Keratinocyte (primary cell): Measurements from ENCODE around the gene ERG. TPM values are rescaled to one million over a fixed set of nuclear protein-coding genes. Genes with fewer than 3 reads are reported as not detected.

Source experiments
- DNase-seq: peaks from one replicate; pipeline ENCODE4 v3.0.0-alpha.2; 2011; ENCODE audit warnings: low read depth, missing footprints, low spot score
- FAIRE-seq: peaks from 2 replicates; lab custom pipeline; 2011; peaks lifted over from hg19 to GRCh38; lab: Jason Lieb, UNC
- H2AFZ ChIP-seq: 2 replicates; pipeline ENCODE4 v1.6.0; 2012; ENCODE audit warnings: low read length, control low read depth, inconsistent platforms; ENCODE audit not compliant: control insufficient read depth
- H3K27ac ChIP-seq: 2 replicates; pipeline ENCODE4 v1.5.1; 2011; ENCODE audit warnings: low read length; ENCODE audit not compliant: control insufficient read depth, insufficient read depth
- H3K27me3 ChIP-seq: 3 replicates; pipeline ENCODE4 v1.6.0; 2011; ENCODE audit warnings: low read length; ENCODE audit not compliant: control insufficient read depth, insufficient read depth; ENCODE audit errors: extremely low read depth
- H3K36me3 ChIP-seq, 2 experiments: 2 replicates in 1 of 2; 3 replicates in 1 of 2; pipeline ENCODE4 v1.5.1; 2011; ENCODE audit warnings: low read length in 2 of 2, mild to moderate bottlenecking in 1 of 2; ENCODE audit not compliant: control insufficient read depth in 2 of 2, insufficient read depth in 2 of 2; ENCODE audit errors: extremely low read depth in 1 of 2
- H3K4me1 ChIP-seq: 3 replicates; pipeline ENCODE4 v1.5.1; 2011; ENCODE audit warnings: low read length; ENCODE audit not compliant: control insufficient read depth, insufficient read depth; ENCODE audit errors: extremely low read depth
- H3K4me2 ChIP-seq: 3 replicates; pipeline ENCODE4 v1.6.0; 2011; ENCODE audit warnings: low read depth, low read length; ENCODE audit not compliant: control insufficient read depth, insufficient read depth; ENCODE audit errors: extremely low read depth
- H3K4me3 ChIP-seq, 3 experiments: fragments of 200-600 bp in 1 of 3; sonication (generic) in 1 of 3; 2 replicates in 2 of 3; 3 replicates in 1 of 3; pipeline ENCODE4 v1.5.1; 2011 to 2016; ENCODE audit warnings: low read length in 3 of 3, mild to moderate bottlenecking in 3 of 3, control low read depth in 2 of 3, inconsistent platforms in 1 of 3, low read depth in 1 of 3, mixed read lengths in 1 of 3, mixed run types in 1 of 3, moderate library complexity in 1 of 3; ENCODE audit not compliant: control insufficient read depth in 2 of 3, insufficient read depth in 2 of 3; ENCODE audit errors: extremely low read depth in 1 of 3
- H3K79me2 ChIP-seq: 2 replicates; pipeline ENCODE4 v1.6.0; 2012; ENCODE audit warnings: low read length; ENCODE audit not compliant: control insufficient read depth, insufficient read depth
- H3K9ac ChIP-seq: 3 replicates; pipeline ENCODE4 v1.6.0; 2011; ENCODE audit warnings: low read length; ENCODE audit not compliant: control insufficient read depth, insufficient read depth; ENCODE audit errors: extremely low read depth
- H3K9me1 ChIP-seq: 3 replicates; pipeline ENCODE4 v1.6.0; 2011; ENCODE audit warnings: low read length; ENCODE audit not compliant: control insufficient read depth, insufficient read depth; ENCODE audit errors: extremely low read depth
- H3K9me3 ChIP-seq: 2 replicates; pipeline ENCODE4 v1.5.1; 2012; ENCODE audit warnings: low read depth, low read length; ENCODE audit not compliant: control insufficient read depth
- H4K20me1 ChIP-seq: 3 replicates; pipeline ENCODE4 v1.6.0; 2011; ENCODE audit warnings: low read length; ENCODE audit not compliant: control insufficient read depth, insufficient read depth; ENCODE audit errors: extremely low read depth
- EZH2 ChIP-seq: IDR thresholded peaks from one replicate; pipeline ENCODE4 v1.6.1; 2012; ENCODE audit warnings: inconsistent platforms, mild to moderate bottlenecking, low read length, moderate library complexity
- dilution Hi-C: fragments of 300-500 bp; cut with MboI; formaldehyde crosslinking; loops from one replicate; pipeline ENCODE4 v1.7.0; 2020; ENCODE audit warnings: low sequenced_read_pairs; ENCODE audit not compliant: extremely low pct_ligation_motif_present
- polyA plus RNA-seq, 5 experiments: library from polyadenylated mRNA; depleted of rRNA in 3 of 5; stranded (reverse) in 3 of 5; stranded (forward) in 1 of 5; unstranded in 1 of 5; fragments of >200 nt; gene quantifications; 1 replicate in 1 of 5; 2 replicates in 3 of 5; 3 replicates in 1 of 5; pipeline versions ENCODE4 v1.2.1 to v1.2.3, GENCODE V29; 2011 to 2012; ENCODE audit warnings: missing spikeins in 2 of 5, low read depth in 1 of 5, low replicate concordance in 1 of 5
- TF ChIP-seq, protein P1 (sequence below), 3 experiments: IDR thresholded peaks in 1 of 3; conservative IDR thresholded peaks in 1 of 3; optimal IDR thresholded peaks in 1 of 3; 2 replicates in 2 of 3; 3 replicates in 1 of 3; pipeline versions ENCODE3 to v1.5.1; 2011; ENCODE audit warnings: low read length in 3 of 3, mild to moderate bottlenecking in 3 of 3, moderate library complexity in 2 of 3, control low read depth in 1 of 3, inconsistent platforms in 1 of 3; ENCODE audit not compliant: insufficient read depth in 2 of 3; ENCODE audit errors: extremely low read depth in 1 of 3

Gene ERG
- polyA plus RNA-seq, 1 donor (not counting 4 experiments of a cell fraction or from before 2014, with no cell fraction given) = 0.08 TPM

DNA sequence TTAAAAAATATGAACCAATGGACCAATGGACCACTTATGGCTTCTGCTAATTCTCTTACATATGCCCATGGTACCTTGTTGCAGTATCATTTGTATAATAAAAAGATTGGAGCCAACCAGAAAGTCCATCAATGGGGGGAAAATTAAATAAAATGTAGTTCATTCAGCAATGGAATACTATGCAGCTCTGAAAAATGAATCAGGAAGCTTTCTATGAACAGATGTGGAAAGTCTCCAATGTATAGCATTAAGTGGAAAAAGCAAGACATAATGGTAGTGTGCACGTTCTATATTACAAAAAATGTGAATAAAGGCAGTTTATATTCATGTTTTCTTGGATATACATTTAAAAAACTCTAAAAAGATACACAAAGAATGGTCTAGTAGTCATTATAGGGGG is 140.2 kb downstream of the ERG start:
- DNase-seq (no peak), FAIRE-seq (no peak)
- Histone ChIP-seq H3K4me1 (no peaks in the 10 kb centered on the region), H3K4me3 (no peak overlapping the region), H4K20me1 (no peaks in the 10 kb centered on the region), H3K4me2 (no peak overlapping the region), H3K27ac (no peak overlapping the region), H3K36me3 (no peaks in the 10 kb centered on the region), H3K9me3 (no peaks in the 10 kb centered on the region), H3K27me3 (no peaks in the 10 kb centered on the region), H3K9me1 (no peaks in the 10 kb centered on the region), H3K9ac (no peak overlapping the region), H3K79me2 (no peaks in the 10 kb centered on the region), H2AFZ (no peak overlapping the region)
- no peak for TF ChIP-seq EZH2
- TF ChIP-seq, protein P1, sequence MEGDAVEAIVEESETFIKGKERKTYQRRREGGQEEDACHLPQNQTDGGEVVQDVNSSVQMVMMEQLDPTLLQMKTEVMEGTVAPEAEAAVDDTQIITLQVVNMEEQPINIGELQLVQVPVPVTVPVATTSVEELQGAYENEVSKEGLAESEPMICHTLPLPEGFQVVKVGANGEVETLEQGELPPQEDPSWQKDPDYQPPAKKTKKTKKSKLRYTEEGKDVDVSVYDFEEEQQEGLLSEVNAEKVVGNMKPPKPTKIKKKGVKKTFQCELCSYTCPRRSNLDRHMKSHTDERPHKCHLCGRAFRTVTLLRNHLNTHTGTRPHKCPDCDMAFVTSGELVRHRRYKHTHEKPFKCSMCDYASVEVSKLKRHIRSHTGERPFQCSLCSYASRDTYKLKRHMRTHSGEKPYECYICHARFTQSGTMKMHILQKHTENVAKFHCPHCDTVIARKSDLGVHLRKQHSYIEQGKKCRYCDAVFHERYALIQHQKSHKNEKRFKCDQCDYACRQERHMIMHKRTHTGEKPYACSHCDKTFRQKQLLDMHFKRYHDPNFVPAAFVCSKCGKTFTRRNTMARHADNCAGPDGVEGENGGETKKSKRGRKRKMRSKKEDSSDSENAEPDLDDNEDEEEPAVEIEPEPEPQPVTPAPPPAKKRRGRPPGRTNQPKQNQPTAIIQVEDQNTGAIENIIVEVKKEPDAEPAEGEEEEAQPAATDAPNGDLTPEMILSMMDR (optimal IDR thresholded peaks at IDR 0.05 in 1 of 3, IDR thresholded peaks at IDR 0.05 in 1 of 3, conservative IDR thresholded peaks at IDR 0.05 in 1 of 3; ENCODE audit: extremely low read depth in 1 of 3, insufficient read depth in 2 of 3, low read length in 3 of 3) = no peak
- dilution Hi-C loops = no loop called here

DNA sequence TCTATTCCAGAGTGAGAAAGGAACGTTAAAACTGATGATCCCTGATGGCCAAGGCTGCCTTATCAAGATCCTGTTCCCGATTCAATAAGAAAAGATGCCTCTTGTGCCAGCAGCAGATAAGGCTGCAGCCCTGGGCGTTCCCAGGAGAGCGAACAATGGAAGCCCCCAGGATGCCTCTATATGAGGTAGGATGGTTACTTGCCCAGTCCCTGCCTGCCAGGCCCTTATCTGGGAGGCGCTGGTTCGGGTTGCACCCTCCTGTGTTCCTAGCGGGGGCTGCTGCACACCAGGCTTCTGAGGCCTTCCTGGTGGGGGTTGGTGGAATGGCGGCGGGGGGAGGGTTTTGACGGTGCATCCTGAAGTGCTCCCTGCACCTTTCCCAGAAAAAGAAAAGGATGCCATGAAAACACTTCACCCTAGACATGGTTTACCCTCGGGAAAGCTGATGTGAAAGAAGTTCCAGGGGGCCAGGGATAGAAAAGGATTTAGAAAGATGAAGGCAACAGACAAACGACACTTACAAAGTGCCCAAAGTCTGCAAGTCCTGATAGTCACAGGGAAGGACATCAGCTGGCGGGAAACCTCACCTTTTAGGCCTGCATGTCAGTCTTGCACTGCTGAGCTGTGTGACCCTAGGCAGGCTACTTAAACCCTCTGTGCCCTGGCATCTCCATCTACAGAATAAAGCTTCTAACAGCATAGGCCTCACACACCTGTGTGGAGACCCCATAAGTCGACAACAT is 141.2 kb downstream of the ERG start:
- no peaks in the 10 kb centered on the region for H3K9me1 ChIP-seq
- no peak overlapping the region for H3K4me2 ChIP-seq
- no peaks in the 10 kb centered on the region for H3K79me2 ChIP-seq
- H2AFZ ChIP-seq = no peak overlapping the region
- no peaks in the 10 kb centered on the region for H4K20me1 ChIP-seq
- dilution Hi-C loops = no loop called here
- no peak overlapping the region for H3K27ac ChIP-seq
- no peaks in the 10 kb centered on the region for H3K9me3 ChIP-seq
- FAIRE-seq (no peak), DNase-seq (no peak)
- TF ChIP-seq EZH2 = no peak
- TF ChIP-seq, protein P1 (optimal IDR thresholded peaks at IDR 0.05 in 1 of 3, IDR thresholded peaks at IDR 0.05 in 1 of 3, conservative IDR thresholded peaks at IDR 0.05 in 1 of 3; ENCODE audit: extremely low read depth in 1 of 3, insufficient read depth in 2 of 3, low read length in 3 of 3) = no peak
- no peaks in the 10 kb centered on the region for H3K36me3 ChIP-seq
- no peak overlapping the region for H3K9ac ChIP-seq
- no peaks in the 10 kb centered on the region for H3K27me3 ChIP-seq
- H3K4me1 ChIP-seq = peaks cover 5% of the 10 kb centered on the region
- H3K4me3 ChIP-seq = no peak overlapping the region
